A673 (cell line): Measurements from ENCODE around the gene ANKRD23. TPM values are rescaled to one million over a fixed set of nuclear protein-coding genes. Genes with fewer than 3 reads are reported as not detected.

Source experiments
- BruUV-seq: library from RNA; stranded (reverse); fragments of 400-500 nt; replicated peaks from 2 replicates; lab custom pipeline; 2021; lab: Mats Ljungman, UMichigan
- CTCF ChIA-PET: fragments of 300-600 bp; sonication (Branson Sonifier 250); formaldehyde crosslinking; loops from one replicate; lab custom pipeline; 2022; ENCODE audit warnings: antibody characterized with exemption; lab: Charles Lee
- POLR2A ChIA-PET: fragments of 300-600 bp; sonication (Branson Sonifier 250); formaldehyde crosslinking; loops from one replicate; lab custom pipeline; 2022; ENCODE audit warnings: antibody characterized with exemption; ENCODE audit not compliant: low non-redundant PET; lab: Charles Lee
- DNase-seq: peaks from one replicate; pipeline ENCODE4 v3.0.0-alpha.2; 2015; ENCODE audit warnings: low spot score
- H3K27ac ChIP-seq: fragments of 200-600 bp; sonication (generic); 2 replicates; pipeline ENCODE4 v1.5.1; 2016; ENCODE audit warnings: mixed run types, low read depth, mild to moderate bottlenecking, mixed read lengths, antibody characterized with exemption, low read length; ENCODE audit not compliant: poor library complexity, severe bottlenecking
- H3K27me3 ChIP-seq: fragments of 200-600 bp; sonication (generic); replicated peaks from 2 replicates; pipeline ENCODE4 v1.6.1; 2017; ENCODE audit warnings: mixed run types, low read depth, mild to moderate bottlenecking, mixed read lengths, antibody characterized with exemption, low read length; ENCODE audit not compliant: insufficient read depth, poor library complexity
- H3K36me3 ChIP-seq: fragments of 200-600 bp; sonication (generic); 2 replicates; pipeline ENCODE4 v1.6.1; 2016; ENCODE audit warnings: mixed run types, mild to moderate bottlenecking, mixed read lengths, antibody characterized with exemption, low read length; ENCODE audit not compliant: insufficient read depth, poor library complexity, severe bottlenecking
- H3K4me1 ChIP-seq: fragments of 200-600 bp; sonication (generic); 2 replicates; pipeline ENCODE4 v1.6.1; 2017; ENCODE audit warnings: mixed run types, mild to moderate bottlenecking, mixed read lengths, antibody characterized with exemption, low read length; ENCODE audit not compliant: insufficient read depth, poor library complexity, severe bottlenecking
- H3K4me3 ChIP-seq: fragments of 200-600 bp; sonication (generic); 2 replicates; pipeline ENCODE4 v1.5.1; 2016; ENCODE audit warnings: low read depth, mixed run types, mild to moderate bottlenecking, mixed read lengths, low read length; ENCODE audit not compliant: poor library complexity, severe bottlenecking
- H3K9me3 ChIP-seq: fragments of 200-600 bp; sonication (generic); 2 replicates; pipeline ENCODE4 v1.6.1; 2016; ENCODE audit warnings: mixed run types, low read depth, mild to moderate bottlenecking, mixed read lengths, antibody characterized with exemption, low read length; ENCODE audit not compliant: poor library complexity, severe bottlenecking
- EZH2 ChIP-seq: fragments of 200-600 bp; sonication (generic); IDR thresholded peaks from 2 replicates; pipeline ENCODE4 v1.6.1; 2017; ENCODE audit warnings: borderline replicate concordance, low read depth, mild to moderate bottlenecking, mixed read lengths, antibody characterized with exemption, low read length; ENCODE audit not compliant: poor library complexity, severe bottlenecking
- intact Hi-C: fragments of 100-400 bp; cut with micrococcal nuclease; formaldehyde crosslinking; loops from one replicate; pipeline ENCODE4 v1.10.0; 2022; ENCODE audit not compliant: unreplicated experiment
- total RNA-seq: library from RNA; stranded (reverse); gene quantifications from 2 replicates; pipeline ENCODE4 v1.2.3, GENCODE V29; 2021
- TF ChIP-seq, protein P1 (sequence below): fragments of 300-800, 200-600 bp; sonication (generic); conservative IDR thresholded peaks from 2 replicates; pipeline ENCODE4 v1.5.1; 2017; ENCODE audit warnings: low read depth, mild to moderate bottlenecking, antibody characterized with exemption, low read length, moderate library complexity, mixed read lengths

ANKRD23 gene
- total RNA-seq, 1 experiment from 2014 or later: 6.2 TPM

DNA sequence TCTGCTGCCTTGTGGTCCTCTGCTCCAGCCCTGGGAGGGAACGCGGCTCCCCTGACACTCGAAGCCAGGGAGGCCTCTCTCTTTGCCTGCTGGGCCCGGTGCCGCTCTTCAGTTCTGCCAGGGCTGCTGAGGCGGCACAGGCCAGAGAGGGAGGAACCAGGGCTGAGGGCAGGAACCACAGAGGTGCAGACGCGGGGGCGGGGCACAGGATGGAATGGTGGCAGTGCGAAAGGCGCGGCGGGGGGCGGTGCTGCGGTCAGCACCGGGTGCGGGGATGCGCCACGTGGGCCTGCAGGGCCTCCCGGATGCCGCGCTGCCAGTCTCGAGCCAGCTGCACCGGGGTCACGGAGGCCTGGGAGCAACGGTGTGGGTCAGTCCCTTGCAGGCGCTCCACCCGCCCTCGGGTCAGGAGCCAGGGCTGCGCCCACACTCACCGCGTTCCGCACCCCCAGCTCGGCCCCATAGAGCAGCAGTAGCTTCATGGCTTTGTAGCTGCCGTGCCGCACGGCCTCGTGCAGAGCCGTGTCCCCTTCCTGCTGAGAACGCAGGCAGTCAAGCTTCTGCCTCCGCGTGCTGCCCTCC, 4.4 kb downstream of the ANKRD23 start:
- H3K4me3 ChIP-seq: no peak overlapping the region
- no peaks in the 10 kb centered on the region for H3K27me3 ChIP-seq
- BruUV-seq: no TSS peak
- no peaks in the 10 kb centered on the region for H3K36me3 ChIP-seq
- no peak overlapping the region for H3K27ac ChIP-seq
- no peak for TF ChIP-seq EZH2
- TF ChIP-seq, protein P1, sequence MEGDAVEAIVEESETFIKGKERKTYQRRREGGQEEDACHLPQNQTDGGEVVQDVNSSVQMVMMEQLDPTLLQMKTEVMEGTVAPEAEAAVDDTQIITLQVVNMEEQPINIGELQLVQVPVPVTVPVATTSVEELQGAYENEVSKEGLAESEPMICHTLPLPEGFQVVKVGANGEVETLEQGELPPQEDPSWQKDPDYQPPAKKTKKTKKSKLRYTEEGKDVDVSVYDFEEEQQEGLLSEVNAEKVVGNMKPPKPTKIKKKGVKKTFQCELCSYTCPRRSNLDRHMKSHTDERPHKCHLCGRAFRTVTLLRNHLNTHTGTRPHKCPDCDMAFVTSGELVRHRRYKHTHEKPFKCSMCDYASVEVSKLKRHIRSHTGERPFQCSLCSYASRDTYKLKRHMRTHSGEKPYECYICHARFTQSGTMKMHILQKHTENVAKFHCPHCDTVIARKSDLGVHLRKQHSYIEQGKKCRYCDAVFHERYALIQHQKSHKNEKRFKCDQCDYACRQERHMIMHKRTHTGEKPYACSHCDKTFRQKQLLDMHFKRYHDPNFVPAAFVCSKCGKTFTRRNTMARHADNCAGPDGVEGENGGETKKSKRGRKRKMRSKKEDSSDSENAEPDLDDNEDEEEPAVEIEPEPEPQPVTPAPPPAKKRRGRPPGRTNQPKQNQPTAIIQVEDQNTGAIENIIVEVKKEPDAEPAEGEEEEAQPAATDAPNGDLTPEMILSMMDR: no peak
- H3K9me3 ChIP-seq: no peaks in the 10 kb centered on the region
- DNase-seq: no peak
- POLR2A ChIA-PET: no interaction called here
- no peaks in the 10 kb centered on the region for H3K4me1 ChIP-seq
- intact Hi-C loops: no loop called here
- CTCF ChIA-PET: no interaction called here

GRCh38 chr2:96838345-96839292, 5.2 kb downstream of the ANKRD23 start:
- POLR2A ChIA-PET: interaction anchor here (0.5 kb wide), 1 partner anchor 30 kb away, joined by 3 read pairs; no protein-coding TSS in a partner anchor
- Histone ChIP-seq H3K9me3 (no peaks in the 10 kb centered on the region), H3K4me3 (no peak overlapping the region), H3K27ac (no peak overlapping the region), H3K4me1 (no peaks in the 10 kb centered on the region), H3K36me3 (no peaks in the 10 kb centered on the region), H3K27me3 (no peaks in the 10 kb centered on the region)
- DNase-seq: no peak
- no TSS peak for BruUV-seq
- intact Hi-C loops: no loop called here
- CTCF ChIA-PET: no interaction called here
- no peak for TF ChIP-seq EZH2

DNA sequence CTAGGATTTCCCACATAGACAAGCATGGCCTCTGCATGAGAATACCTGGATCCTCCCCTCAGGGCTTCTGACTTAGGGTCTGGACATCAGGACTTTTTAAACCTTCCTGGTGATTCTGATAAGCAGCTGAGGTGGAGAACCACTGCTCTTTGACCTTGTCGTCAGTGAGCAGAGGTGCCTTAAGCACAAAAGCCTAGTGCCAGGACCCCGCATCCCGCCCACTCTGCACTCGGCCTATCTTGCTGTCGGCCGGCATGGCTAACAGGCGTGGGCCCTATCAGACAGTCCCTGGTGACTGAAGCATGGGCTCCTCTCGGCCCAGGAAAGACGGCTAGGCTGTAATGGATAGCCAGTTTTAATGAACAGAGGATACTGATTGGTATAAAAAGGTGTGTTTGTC, 6.2 kb downstream of the ANKRD23 start:
- CTCF ChIA-PET: no interaction called here
- Histone ChIP-seq H3K9me3 (no peaks in the 10 kb centered on the region), H3K27ac (no peak overlapping the region), H3K4me3 (no peak overlapping the region), H3K27me3 (no peaks in the 10 kb centered on the region), H3K36me3 (peaks cover 10% of the 10 kb centered on the region), H3K4me1 (no peaks in the 10 kb centered on the region)
- DNase-seq: no peak
- TF ChIP-seq EZH2: no peak
- TF ChIP-seq, protein P1: no peak
- no TSS peak for BruUV-seq
- POLR2A ChIA-PET: no interaction called here
- intact Hi-C loops: no loop called here
